HG03457 (cell line): ENCODE data around the gene SERPINB10.
A peak's percentile ranks its signal among the peaks of the same experiment; 100 is the strongest.
"Not testable (repeated sequence)": the region's sequence is repeated elsewhere in the genome, so short reads cannot be mapped to it uniquely, and the experiment has no call there.

Experiments
- ATAC-seq: cut with Tn5 transposase; IDR thresholded peaks from one replicate; pipeline ENCODE4 v1.9.1; 2021; ENCODE audit warnings: moderate number of reproducible peaks; ENCODE audit not compliant: unreplicated experiment

Gene SERPINB10

GRCh38 chr18:63940008-63940407 is 32.2 kb downstream of the SERPINB10 start:
- no peak for ATAC-seq

DNA sequence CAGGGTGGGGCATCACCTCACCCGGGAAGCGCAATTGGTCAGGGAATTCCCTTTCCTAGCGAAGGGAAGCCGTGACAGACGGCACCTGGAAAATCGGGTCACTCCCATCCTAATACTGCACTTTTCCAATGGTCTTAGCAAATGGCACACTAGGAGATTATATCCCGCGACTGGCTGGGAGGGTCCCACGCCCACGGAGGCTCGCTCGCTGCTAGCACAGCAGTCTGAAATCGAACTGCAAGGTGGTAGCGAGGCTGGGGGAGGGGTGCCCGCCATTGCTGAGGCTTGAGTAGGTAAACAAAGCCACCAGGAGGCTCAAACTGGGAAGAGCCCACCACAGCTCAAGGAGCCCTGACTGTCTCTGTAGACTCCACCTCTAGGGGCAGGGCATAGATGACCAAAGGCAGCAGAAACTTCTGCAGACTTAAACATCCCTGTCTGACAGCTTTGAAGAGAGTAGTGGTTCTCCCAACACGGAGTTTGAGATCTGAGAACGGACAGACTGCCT is 32.8 kb downstream of the SERPINB10 start:
- not testable (repeated sequence) for ATAC-seq

GRCh38 chr18:63947051-63947790 is 39.5 kb downstream of the SERPINB10 start:
- no peak for ATAC-seq

DNA sequence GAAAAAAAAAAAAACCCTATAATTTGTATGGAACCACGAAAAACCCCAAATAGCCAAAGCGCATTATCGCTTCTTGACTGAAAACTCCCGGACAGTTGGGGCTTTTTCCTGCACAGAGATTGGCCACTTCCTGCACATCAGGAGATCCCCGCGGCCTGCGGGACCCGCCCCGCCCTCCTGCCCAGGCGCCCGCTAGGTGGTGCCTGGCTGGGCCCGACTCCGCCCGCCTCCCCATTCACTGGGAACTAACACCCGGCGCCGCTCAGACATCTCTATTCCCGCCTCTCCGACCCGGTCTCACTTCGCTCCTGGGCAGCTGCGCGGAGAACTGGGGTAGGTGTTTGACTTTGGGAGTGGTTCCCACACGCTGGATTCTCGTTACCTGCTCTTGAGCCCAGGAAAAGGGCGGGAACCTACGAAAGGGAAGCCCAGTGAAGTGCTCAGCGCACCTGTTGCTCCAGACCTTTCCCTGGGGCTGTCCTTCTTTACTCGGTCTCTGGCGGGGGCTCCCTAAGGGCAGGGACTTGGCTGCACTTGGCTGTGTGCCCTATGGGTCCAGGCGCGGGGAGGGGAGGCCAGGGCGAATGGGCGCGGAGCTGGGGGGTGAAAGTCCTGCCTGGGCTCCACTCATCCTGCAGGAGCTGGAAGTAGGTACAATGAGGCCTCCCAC is 41.4 kb downstream of the SERPINB10 start, which contains the start of gene HMSD:
Gene HMSD, plus strand, starts transcription at position 234 of the 670 bp plus-strand sequence. CDS start 4,155 bp downstream, outside the sequence.
- peak; percentile 83 for ATAC-seq

DNA sequence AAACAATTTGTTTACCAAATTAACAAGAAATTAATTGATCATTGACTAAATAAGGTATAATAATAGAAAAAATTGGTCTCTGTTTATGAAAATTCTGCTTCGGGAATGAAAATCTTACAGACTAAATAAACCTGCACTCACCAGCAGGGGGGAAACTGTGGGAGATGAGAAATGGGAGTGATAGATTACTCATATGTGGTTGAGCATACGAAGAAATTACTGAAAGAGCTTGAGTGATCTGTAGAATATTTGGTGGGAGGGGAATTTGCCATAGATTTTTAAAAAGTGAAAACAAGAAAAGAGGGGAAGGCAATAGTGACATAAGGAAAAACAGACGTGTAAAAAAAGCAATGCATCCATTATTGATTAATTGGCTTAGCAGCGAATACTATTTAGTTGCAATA is 43.5 kb downstream of the SERPINB10 start:
- peak; percentile 39 for ATAC-seq

GRCh38 chr18:63953811-63954210 is 46.1 kb downstream of the SERPINB10 start:
- ATAC-seq, result no peak

GRCh38 chr18:63956755-63957154 is 49.0 kb downstream of the SERPINB10 start:
- ATAC-seq, result no peak

DNA sequence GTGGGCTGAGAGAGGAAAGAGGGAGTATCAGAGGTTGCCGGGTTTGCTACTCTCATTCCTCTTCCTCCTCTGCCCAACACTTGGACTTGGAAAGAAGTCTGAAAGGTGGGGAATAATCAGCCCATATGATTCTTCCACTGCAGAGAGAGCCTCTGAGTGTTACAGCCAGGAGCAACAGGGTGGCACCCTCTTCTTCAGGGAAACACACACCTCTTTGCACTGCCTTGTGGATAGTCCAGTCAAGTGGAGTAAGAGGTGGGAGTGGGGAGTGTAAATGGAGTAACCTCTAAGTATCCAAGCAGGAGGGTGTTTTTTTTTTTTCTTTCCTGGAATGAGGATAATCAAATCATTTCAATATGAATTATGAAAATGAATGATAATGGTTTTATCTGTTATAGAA is 53.1 kb downstream of the SERPINB10 start:
- no peak for ATAC-seq

DNA sequence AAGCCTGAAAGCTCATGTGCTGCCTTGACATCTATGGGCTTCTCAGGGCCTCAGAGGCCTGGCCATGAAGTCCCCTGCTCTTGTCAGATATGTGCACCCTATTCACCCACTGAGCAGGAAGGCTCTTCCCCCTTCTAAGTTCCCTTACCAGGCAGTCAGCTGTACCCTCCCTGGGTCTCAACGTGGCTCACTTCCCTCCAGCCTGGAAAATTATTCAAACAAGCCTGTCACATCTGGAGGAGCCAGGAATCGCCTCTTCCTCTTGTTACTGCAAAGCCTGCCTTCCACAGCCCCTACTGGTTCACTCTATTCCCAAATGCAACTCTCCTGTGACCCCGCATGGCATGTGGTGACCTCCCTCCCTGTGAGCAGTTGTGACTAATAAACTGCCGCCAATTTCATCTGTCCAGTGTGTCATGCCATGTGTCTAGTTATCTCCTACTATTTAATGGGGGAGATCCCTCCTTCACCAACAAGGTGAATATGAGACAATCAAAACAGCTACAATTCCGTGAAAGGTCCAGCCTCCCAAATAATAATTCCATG is 53.8 kb downstream of the SERPINB10 start:
- ATAC-seq, result no peak

GRCh38 chr18:63962137-63962536 is 54.4 kb downstream of the SERPINB10 start:
- no peak for ATAC-seq

- ATAC-seq, result no peak
Observed at GRCh38 chr18:63963615-63964256, 56.0 kb downstream of the SERPINB10 start.

GRCh38 chr18:63964908-63965307 is 57.1 kb downstream of the SERPINB10 start:
- no peak for ATAC-seq

GRCh38 chr18:63965716-63966330 is 58.1 kb downstream of the SERPINB10 start:
- ATAC-seq, result no peak

DNA sequence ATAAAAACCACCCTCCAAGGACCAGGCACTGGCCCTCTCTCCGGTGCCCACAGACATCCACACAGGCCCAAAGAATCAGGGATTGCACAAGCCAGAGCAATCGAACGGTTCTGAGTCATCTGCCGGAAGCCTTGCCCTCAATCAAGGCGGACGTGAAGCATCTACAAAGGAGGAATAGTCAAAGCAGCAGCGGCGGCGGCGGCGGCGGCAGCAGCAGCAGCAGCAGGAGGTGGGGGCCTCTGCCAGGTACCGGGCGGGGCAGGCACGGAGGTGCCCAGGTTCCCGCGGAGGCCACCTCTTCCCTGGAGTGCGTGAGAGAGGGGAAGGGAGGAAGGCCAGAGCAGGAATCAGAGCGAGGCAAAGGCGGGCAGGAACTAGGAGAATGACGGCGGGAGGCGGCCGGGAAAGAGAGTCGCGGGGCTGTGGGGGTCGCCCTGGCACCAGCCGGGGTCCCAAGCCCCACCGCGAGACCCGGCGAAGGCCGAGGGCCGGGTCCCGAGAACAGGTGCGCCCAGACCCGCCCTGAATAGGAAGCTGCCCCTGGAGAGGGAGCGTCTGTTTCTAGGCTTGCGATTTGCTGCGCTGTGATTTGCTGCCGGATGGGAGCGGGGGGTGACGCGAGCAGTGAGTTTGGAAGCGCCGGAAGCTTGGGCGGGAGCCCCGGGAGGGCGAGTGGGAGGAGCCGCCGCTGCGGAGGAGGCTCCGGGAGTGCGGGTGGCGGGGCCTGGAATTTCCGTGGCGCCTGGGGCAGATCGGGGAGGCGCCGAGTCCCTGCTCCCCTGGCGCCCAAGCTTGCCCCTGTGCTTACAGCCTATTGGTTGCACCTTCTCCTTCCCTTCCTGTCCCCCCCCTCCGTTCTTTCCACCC is 62.4 kb downstream of the SERPINB10 start, which contains the start of gene SERPINB8:
Gene SERPINB8, plus strand, starts transcription at position 140 of the 867 bp plus-strand sequence. CDS start 8,228 bp downstream, outside the sequence.
- ATAC-seq, result peak; percentile 87

DNA sequence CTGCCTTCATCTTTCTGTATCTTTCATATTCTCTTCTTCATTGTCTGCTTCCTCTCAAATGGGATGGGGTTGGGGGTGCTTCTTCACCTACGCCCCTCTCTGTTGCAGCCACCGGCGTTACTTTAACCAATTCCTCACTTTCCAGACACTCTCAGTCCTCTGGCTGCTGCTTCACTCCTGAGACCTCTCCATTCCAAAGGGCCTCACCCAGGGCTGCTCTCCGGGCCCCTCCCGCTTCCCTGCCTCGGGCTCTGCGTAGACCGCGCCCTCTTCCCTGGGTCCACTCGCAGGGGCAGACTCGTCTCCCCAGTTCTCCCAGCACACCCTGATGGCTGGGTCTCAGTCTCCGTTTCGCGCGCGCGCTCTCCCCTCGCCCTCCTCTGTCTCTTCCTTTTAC is 63.0 kb downstream of the SERPINB10 start:
- no peak for ATAC-seq

- ATAC-seq, result no peak
Observed at GRCh38 chr18:63971320-63972001, 63.7 kb downstream of the SERPINB10 start.

DNA sequence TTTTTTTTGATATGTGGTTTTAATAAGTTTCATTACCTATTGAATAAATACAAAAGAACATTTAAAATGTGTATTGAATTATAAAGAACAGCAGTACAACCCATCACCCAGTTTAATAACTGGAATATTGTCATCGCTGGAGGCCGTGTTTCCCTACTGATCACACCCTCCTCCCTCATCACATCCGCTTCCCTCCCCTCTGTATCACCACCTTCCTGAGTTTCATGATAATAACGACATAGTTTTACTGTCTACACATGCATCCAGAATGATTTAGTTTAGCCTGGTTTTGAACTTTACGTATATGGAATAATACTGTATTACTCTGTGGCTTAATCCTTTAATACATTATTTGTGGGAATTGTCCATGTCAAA is 64.2 kb downstream of the SERPINB10 start:
- no peak for ATAC-seq

DNA sequence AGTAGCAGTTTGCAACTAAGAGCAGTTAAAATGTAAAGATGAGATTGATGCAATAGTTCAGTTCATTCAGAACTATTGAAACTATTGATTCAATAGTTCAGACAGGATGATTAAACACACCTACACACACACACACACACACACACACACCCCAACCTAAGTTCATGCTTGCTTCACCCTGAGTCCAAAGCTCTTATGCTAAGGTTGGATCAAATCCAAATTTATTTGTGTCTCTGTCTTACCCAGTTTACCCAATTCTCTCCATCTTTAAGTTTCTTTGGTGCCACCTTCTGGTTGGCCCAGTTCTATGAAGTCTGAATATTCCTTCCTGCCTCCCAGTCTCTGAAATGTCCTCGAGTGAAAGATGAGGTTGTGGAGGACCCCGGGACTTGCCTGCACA is 67.2 kb downstream of the SERPINB10 start:
- no peak for ATAC-seq

GRCh38 chr18:63975628-63976027 is 67.9 kb downstream of the SERPINB10 start:
- no peak for ATAC-seq
